ENCODE measurements around the gene SLC25A44.

The SLC25A44 gene

DNA sequence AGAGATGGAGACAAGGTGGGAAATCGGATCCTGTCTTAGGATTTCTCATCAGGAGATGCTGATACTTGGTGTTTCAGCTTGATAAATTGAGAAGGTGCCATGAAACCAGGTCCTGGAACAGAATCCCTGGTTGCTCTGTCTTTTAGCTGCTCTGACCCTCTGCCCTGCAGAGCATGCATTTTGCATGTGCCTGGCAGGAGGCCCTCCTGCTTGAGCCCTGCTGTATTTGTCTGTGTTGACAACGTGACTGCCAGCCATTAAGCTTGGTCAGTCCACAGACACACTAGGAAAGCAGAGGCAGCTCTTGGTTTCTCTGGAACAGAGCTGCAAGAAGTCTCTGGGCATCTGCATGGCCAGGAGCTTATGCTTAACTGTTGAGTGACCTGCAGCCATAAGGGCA, 2.5 kb downstream of the SLC25A44 start:
- Histone ChIP-seq H4K20me1 (ENCODE audit: insufficient read depth) (no peaks in the 10 kb centered on the region), H3K36me3 (ENCODE audit: insufficient read depth) (no peaks in the 10 kb centered on the region; the same call in 1 of the 2 replicates)

DNA sequence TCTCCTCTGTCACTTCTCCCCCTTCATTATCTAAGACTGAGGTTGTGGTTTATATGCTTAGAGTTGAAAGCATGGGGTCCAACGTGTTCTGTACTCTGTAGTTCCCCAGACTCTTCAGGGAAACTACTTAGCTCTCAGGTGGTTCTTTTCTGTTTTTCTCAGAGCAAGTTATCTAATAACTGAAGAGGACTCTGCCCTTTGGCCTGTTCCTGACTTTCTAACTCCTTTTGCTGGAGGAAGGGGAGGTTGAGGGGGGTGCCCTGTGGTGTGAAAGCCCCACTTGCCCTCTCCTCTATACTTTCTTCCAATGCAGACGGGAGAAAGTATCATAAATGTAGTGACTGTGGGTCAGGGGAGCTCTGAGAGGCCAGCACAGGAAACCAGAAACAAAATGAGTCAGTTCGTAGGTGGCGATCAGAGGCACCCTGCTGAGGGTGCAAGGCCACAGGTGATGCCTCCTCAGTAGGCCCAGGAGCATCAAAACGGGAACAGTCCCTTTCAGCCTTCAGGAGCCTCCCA, 5.0 kb downstream of the SLC25A44 start:
- H3K79me2 ChIP-seq (ENCODE audit: insufficient read depth, low read depth), result peaks cover 60% of the 10 kb centered on the region
- H3K27ac ChIP-seq, result no peak overlapping the region
- H3K36me3 ChIP-seq (ENCODE audit: insufficient read depth), result no peaks in the 10 kb centered on the region; the same call in 1 of the 2 replicates
- TF ChIP-seq, protein P1, sequence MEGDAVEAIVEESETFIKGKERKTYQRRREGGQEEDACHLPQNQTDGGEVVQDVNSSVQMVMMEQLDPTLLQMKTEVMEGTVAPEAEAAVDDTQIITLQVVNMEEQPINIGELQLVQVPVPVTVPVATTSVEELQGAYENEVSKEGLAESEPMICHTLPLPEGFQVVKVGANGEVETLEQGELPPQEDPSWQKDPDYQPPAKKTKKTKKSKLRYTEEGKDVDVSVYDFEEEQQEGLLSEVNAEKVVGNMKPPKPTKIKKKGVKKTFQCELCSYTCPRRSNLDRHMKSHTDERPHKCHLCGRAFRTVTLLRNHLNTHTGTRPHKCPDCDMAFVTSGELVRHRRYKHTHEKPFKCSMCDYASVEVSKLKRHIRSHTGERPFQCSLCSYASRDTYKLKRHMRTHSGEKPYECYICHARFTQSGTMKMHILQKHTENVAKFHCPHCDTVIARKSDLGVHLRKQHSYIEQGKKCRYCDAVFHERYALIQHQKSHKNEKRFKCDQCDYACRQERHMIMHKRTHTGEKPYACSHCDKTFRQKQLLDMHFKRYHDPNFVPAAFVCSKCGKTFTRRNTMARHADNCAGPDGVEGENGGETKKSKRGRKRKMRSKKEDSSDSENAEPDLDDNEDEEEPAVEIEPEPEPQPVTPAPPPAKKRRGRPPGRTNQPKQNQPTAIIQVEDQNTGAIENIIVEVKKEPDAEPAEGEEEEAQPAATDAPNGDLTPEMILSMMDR (conservative IDR thresholded peaks at IDR 0.05; ENCODE audit: low read depth, low read length), result no peak
- H3K4me2 ChIP-seq, result no peak overlapping the region
- no peak overlapping the region for H3K4me3 ChIP-seq (IDR thresholded peaks at IDR 0.05; ENCODE audit: insufficient read depth, low read depth, low read length)
- H2AFZ ChIP-seq (ENCODE audit: low read depth), result no peak overlapping the region
- 0 out of 2 replicates have a peak, but pooled peaks cover 3% of the 10 kb centered on the region for H4K20me1 ChIP-seq (ENCODE audit: insufficient read depth)
- H3K9ac ChIP-seq, result no peak overlapping the region
- H3K27me3 ChIP-seq (ENCODE audit: insufficient read depth, low read depth), result no peaks in the 10 kb centered on the region
- peaks cover 19% of the 10 kb centered on the region for H3K4me1 ChIP-seq (ENCODE audit: low read depth, poor library complexity, severe bottlenecking)

More for the DNA sequence above, 2.5 kb downstream of the SLC25A44 start:
- peaks cover 56% of the 10 kb centered on the region for H3K79me2 ChIP-seq (ENCODE audit: insufficient read depth, low read depth)
- no peak overlapping the region for H2AFZ ChIP-seq (ENCODE audit: low read depth)
- H3K4me2 ChIP-seq, result no peak overlapping the region; the same call in 1 of the 2 replicates
- TF ChIP-seq, protein P1 (conservative IDR thresholded peaks at IDR 0.05; ENCODE audit: low read depth, low read length), result no peak
- H3K27me3 ChIP-seq (ENCODE audit: insufficient read depth, low read depth), result no peaks in the 10 kb centered on the region
- H3K4me1 ChIP-seq (ENCODE audit: low read depth, poor library complexity, severe bottlenecking), result peaks cover 24% of the 10 kb centered on the region
- H3K4me3 ChIP-seq (IDR thresholded peaks at IDR 0.05; ENCODE audit: insufficient read depth, low read depth, low read length), result no peak overlapping the region
- H3K27ac ChIP-seq, result no peak overlapping the region
- no peak overlapping the region for H3K9ac ChIP-seq

DNA sequence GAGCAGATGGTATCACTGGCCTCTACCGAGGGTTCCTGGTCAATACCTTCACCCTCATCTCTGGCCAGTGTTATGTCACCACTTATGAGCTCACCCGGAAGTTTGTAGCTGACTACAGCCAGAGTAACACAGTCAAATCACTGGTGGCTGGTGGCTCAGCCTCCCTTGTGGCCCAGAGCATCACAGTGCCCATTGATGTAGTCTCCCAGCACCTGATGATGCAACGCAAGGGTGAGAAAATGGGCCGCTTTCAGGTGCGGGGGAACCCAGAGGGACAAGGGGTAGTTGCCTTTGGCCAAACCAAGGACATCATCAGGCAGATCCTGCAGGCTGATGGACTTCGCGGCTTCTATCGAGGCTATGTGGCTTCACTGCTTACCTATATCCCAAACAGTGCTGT, 6.1 kb downstream of the SLC25A44 start:
- H3K4me3 ChIP-seq (IDR thresholded peaks at IDR 0.05; ENCODE audit: insufficient read depth, low read depth, low read length), result no peak overlapping the region
- H3K4me1 ChIP-seq (ENCODE audit: low read depth, poor library complexity, severe bottlenecking), result peaks cover 15% of the 10 kb centered on the region
- no peak overlapping the region for H3K9ac ChIP-seq
- TF ChIP-seq, protein P1 (conservative IDR thresholded peaks at IDR 0.05; ENCODE audit: low read depth, low read length), result no peak
- 0 out of 2 replicates have a peak, but pooled peaks cover 3% of the 10 kb centered on the region for H4K20me1 ChIP-seq (ENCODE audit: insufficient read depth)
- H3K27ac ChIP-seq, result no peak overlapping the region
- H2AFZ ChIP-seq (ENCODE audit: low read depth), result no peak overlapping the region
- no peaks in the 10 kb centered on the region; the same call in 1 of the 2 replicates for H3K36me3 ChIP-seq (ENCODE audit: insufficient read depth)
- H3K4me2 ChIP-seq, result no peak overlapping the region
- H3K27me3 ChIP-seq (ENCODE audit: insufficient read depth, low read depth), result no peaks in the 10 kb centered on the region
- peaks cover 56% of the 10 kb centered on the region for H3K79me2 ChIP-seq (ENCODE audit: insufficient read depth, low read depth)

DNA sequence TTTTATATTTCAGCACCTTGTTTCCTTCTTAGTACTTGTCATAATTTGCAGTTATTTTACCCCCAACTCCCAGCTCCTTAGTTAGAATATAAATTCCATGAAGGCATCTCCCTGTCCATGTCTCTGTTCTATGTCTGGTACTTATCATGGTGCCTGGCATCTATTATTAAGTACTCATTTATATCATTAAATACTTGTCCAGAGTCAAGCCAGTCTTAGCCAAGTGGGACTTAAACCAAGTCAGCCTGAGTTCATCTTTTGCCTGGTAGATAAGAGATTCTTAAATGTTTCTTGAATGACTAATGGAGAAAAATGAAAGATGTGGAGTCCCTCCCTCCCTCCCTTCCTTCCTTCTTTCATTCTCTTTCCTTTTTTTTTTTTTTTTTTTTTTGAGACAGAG, 9.4 kb downstream of the SLC25A44 start:
- Histone ChIP-seq H3K4me3 (IDR thresholded peaks at IDR 0.05; ENCODE audit: insufficient read depth, low read depth, low read length) (no peak overlapping the region), H3K9ac (no peak overlapping the region), H3K27me3 (ENCODE audit: insufficient read depth, low read depth) (no peaks in the 10 kb centered on the region), H3K79me2 (ENCODE audit: insufficient read depth, low read depth) (peaks cover 25% of the 10 kb centered on the region; the same call in 1 of the 2 replicates), H3K4me1 (ENCODE audit: low read depth, poor library complexity, severe bottlenecking) (no peaks in the 10 kb centered on the region), H3K4me2 (no peak overlapping the region), H2AFZ (ENCODE audit: low read depth) (no peak overlapping the region), H3K27ac (no peak overlapping the region), H3K36me3 (ENCODE audit: insufficient read depth) (peaks cover 6% of the 10 kb centered on the region; the same call in 1 of the 2 replicates), H4K20me1 (ENCODE audit: insufficient read depth) (0 out of 2 replicates have a peak, but pooled peaks cover 3% of the 10 kb centered on the region)
- TF ChIP-seq, protein P1 (conservative IDR thresholded peaks at IDR 0.05; ENCODE audit: low read depth, low read length), result no peak

Data from KMS-11 (cell line).